NB4 (cell line): ENCODE results near the gene NXPE1.
"Not testable (repeated sequence)": the region's sequence is repeated elsewhere in the genome, so short reads cannot be mapped to it uniquely, and the experiment has no call there.

ENCODE experiments used
- DNase-seq: peaks from one replicate; pipeline ENCODE4 v3.0.0; 2010; ENCODE audit warnings: low read depth
- H3K4me3 ChIP-seq: one replicate; pipeline ENCODE4 v1.5.1; 2011; ENCODE audit warnings: mild to moderate bottlenecking, low read depth, low read length, moderate library complexity
- MYC ChIP-seq: IDR thresholded peaks from 2 replicates; pipeline ENCODE4 v1.6.1; 2011; ENCODE audit warnings: low read depth, low read length
- POLR2A ChIP-seq: IDR thresholded peaks from 2 replicates; pipeline ENCODE4 v1.6.1; 2011; ENCODE audit warnings: mild to moderate bottlenecking; ENCODE audit not compliant: insufficient read length; ENCODE audit errors: extremely low read depth
- TF ChIP-seq, protein P1 (sequence below): IDR thresholded peaks from one replicate; pipeline ENCODE4 v1.5.1; 2012; ENCODE audit warnings: low read depth, low read length
- TF ChIP-seq, protein P2 (sequence below): IDR thresholded peaks from 2 replicates; pipeline ENCODE4 v1.6.1; 2011; ENCODE audit warnings: low read depth, low read length

The NXPE1 gene

DNA sequence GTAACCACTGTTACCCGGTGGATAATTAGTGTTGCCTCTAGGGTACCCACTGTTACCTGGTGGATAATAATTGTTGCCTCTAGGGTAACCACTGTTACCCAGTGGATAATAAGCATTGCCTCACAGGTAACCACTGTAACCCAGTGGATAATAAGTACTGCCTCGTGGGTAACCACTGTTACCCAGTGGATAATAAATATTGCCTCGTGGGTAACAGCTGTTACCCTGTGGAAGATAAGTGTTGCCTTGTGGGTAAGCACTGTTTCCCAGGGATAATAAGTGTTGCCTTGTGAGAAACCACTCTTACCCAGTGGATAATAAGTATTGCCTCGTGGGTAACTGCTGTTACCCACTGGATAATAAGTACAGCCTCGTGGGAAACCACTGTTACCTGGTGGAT lies 45.2 kb upstream of the NXPE1 start:
- TF ChIP-seq POLR2A (no peak), MYC (no peak)
- TF ChIP-seq, protein P1, sequence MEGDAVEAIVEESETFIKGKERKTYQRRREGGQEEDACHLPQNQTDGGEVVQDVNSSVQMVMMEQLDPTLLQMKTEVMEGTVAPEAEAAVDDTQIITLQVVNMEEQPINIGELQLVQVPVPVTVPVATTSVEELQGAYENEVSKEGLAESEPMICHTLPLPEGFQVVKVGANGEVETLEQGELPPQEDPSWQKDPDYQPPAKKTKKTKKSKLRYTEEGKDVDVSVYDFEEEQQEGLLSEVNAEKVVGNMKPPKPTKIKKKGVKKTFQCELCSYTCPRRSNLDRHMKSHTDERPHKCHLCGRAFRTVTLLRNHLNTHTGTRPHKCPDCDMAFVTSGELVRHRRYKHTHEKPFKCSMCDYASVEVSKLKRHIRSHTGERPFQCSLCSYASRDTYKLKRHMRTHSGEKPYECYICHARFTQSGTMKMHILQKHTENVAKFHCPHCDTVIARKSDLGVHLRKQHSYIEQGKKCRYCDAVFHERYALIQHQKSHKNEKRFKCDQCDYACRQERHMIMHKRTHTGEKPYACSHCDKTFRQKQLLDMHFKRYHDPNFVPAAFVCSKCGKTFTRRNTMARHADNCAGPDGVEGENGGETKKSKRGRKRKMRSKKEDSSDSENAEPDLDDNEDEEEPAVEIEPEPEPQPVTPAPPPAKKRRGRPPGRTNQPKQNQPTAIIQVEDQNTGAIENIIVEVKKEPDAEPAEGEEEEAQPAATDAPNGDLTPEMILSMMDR = no peak
- TF ChIP-seq, protein P2, sequence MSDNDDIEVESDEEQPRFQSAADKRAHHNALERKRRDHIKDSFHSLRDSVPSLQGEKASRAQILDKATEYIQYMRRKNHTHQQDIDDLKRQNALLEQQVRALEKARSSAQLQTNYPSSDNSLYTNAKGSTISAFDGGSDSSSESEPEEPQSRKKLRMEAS = no peak
- no peak overlapping the region for H3K4me3 ChIP-seq
- DNase-seq = no peak

DNA sequence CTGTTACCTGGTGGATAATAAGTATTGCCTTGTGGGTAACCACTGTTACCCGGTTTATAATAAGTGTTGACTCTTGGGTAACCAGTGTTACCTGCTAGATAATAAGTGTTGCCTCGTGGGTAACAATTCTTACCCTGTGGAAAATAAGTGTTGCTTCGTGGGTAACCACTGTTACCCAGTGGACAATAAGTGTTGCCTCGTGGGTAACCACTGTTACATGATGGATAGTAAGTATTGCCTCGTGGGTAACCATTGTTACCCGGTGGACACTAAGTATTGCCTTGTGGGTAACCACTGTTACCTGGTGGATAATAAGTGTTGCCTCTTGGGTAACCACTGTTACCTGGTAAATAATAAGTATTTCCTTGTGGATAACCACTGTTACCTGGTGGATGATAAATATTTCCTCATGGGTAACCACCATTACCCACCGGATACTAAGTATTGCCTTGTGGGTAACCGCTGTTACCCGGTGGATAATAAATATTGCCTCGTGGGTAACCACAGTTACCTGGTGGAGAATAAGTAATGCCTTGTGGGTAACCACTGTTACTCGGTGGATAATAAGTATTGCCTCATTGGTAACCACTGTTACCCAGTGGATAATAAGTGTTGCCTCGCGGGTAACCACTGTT lies 44.6 kb upstream of the NXPE1 start:
- DNase-seq = no peak
- no peak overlapping the region for H3K4me3 ChIP-seq
- TF ChIP-seq MYC (no peak), POLR2A (no peak)
- TF ChIP-seq, protein P1 = no peak
- TF ChIP-seq, protein P2 = no peak

DNA sequence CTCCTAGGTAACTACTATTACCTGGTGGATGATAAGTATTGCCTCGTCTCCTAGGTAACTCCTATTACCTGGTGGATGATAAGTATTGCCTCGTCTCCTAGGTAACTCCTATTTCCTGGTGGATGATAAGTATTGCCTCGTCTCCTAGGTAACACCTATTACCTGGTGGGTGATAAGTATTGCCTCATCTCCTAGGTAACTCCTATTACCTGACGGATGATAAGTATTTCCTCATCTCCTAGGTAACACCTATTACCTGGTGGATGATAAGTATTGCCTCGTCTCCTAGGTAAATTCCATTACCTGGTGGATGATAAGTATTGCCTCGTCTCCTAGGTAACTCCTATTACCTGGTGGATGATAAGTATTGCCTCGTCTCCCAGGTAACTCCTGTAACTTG lies 43.5 kb upstream of the NXPE1 start:
- not testable (repeated sequence) for DNase-seq, H3K4me3 ChIP-seq

DNA sequence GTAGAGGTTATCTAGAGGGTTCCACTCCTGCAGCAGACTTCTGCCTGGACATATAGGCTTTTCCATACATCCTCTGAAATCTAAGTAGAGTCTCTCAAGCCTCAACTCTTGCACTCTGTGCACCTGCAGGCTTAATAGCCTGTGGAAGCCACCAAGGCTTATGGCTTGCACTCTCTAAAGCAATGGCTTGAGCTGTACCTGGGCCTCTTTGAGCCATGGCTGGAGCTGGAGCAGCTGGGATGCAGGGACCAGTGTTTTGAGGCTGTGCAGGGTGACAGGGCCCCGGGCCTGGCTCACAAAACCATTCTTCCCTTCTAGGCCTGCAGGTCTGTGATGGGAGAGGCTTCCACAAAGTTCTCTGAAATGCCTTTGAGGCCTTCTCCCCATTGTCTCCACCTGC lies 38.8 kb upstream of the NXPE1 start:
- DNase-seq = no peak
- no peak overlapping the region for H3K4me3 ChIP-seq
- TF ChIP-seq POLR2A = no peak
- TF ChIP-seq MYC = no peak

DNA sequence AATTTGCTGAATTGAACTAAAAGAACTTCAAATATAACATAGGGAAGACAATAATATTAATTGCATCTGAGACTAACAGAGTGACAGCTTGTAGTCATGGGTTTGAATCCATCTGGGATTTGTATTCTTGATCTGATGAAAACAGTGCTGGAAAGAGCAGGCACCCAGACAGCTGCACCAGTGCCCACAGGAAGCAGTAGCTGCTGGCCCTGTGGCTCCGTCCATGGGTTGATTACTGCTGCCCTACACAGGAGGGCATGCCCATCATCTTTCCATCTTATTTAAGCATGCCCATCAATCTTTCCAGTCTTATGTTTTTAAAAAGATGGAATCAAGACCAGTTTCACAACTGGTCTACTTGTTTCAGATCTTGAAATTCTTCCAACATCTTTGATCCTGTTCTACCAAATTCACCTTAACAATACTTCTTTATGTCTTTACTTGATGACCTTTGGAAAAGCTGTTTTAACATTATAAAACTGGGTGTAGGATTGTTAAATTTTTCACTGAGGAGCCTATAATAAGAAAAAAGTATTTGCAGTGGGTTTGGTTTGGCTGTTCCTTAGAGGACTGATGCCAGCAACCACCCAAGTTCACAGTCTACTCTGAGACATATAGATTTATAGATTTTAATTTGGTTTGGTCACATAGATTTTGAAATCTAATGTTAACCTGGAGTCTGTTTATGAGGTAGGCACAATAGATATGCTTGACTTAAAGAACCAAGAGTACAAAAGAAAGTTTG lies 36.7 kb upstream of the NXPE1 start:
- TF ChIP-seq, protein P1 = no peak
- TF ChIP-seq, protein P2 = no peak
- no peak for TF ChIP-seq POLR2A
- no peak for TF ChIP-seq MYC
- no peak for DNase-seq
- H3K4me3 ChIP-seq = no peak overlapping the region

DNA sequence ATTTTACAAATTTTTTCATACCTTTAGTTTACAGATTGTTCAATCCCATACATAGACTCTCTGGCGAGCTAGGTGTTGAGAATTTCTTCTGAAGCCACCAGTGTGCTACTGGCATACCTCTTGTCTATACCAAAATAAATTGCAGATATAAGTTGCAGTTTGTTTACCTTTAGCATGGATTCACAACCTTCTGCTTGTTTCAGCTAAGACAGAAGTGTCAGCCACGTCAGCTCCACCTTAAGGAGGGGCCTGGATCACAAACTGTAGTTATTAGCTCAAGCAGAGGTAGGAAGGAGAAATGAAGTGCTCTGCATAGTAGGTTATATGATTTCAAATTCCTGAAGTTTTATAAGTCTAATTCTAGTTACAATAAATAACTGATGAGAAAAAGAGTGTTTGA lies 35.9 kb upstream of the NXPE1 start, which contains the start of gene NXPE4:
Gene NXPE4 (minus strand): TSS at position 216 of the 400 bp plus-strand sequence. CDS start 1,027 bp downstream, outside the sequence.
- no peak within 1 kb of the TSS for H3K4me3 ChIP-seq
- TF ChIP-seq, protein P2 = no peak
- no peak for DNase-seq

DNA sequence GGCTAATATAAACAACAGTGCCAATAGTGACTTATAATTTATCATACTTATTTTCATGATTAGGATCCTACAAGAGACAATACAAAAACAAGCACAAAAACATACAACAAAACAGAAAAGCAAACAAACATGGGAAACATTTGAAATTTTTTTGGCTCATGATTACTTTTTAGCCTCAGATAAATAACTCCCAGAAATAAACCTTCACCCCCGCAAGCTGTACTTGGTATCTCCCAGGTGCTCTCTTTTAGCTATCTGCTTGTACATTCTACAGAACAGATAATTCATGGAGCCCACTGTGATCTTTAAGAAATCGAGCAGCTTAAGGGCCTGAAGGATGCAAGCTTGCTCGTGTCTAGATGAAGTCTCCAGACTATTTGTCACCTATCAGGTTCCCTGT lies 35.0 kb upstream of the NXPE1 start:
- no peak for DNase-seq
- H3K4me3 ChIP-seq = no peak overlapping the region
- TF ChIP-seq MYC = no peak
- TF ChIP-seq POLR2A = no peak
- TF ChIP-seq, protein P2 = no peak
- TF ChIP-seq, protein P1 = no peak
